Activated naive CD4-positive, alpha-beta T cell treated with anti-CD3 and anti-CD28 coated beads for 36 hours (primary cell): ENCODE data around the gene CRLF2. TPM values are rescaled to one million over a fixed set of nuclear protein-coding genes. Genes with fewer than 3 reads are reported as not detected.
"Not testable (repeated sequence)": the region's sequence is repeated elsewhere in the genome, so short reads cannot be mapped to it uniquely, and the experiment has no call there.

Source experiments
- CTCF ChIA-PET: fragments of 350-600 bp; sonication (Branson Sonifier 250); formaldehyde crosslinking; loops from one replicate; lab custom pipeline; 2021; ENCODE audit warnings: antibody characterized with exemption; lab: Charles Lee
- DNase-seq: peaks from one replicate; pipeline ENCODE4 v3.0.0-alpha.2; 2020
- H3K27ac Mint-ChIP-seq: one replicate; pipeline ENCODE4 v1.8.0; 2021; ENCODE audit warnings: mild to moderate bottlenecking, mixed read lengths
- H3K27me3 Mint-ChIP-seq: one replicate; pipeline ENCODE4 v1.8.0; 2021; ENCODE audit warnings: low read depth, mixed read lengths
- H3K36me3 Mint-ChIP-seq: one replicate; pipeline ENCODE4 v1.8.0; 2021; ENCODE audit warnings: low read depth, mixed read lengths
- H3K4me1 Mint-ChIP-seq: one replicate; pipeline ENCODE4 v1.8.0; 2021; ENCODE audit warnings: low read depth, mixed read lengths
- H3K4me3 Mint-ChIP-seq: one replicate; pipeline ENCODE4 v1.8.0; 2021; ENCODE audit warnings: mild to moderate bottlenecking, moderate library complexity, mixed read lengths
- H3K9me3 Mint-ChIP-seq: one replicate; pipeline ENCODE4 v1.8.0; 2021; ENCODE audit warnings: mixed read lengths
- intact Hi-C: fragments of 100-400 bp; cut with micrococcal nuclease; formaldehyde crosslinking; loops from one replicate; pipeline ENCODE4 v1.15.1; 2023
- total RNA-seq, 2 experiments: library from RNA; stranded (reverse); gene quantifications; one replicate each; pipeline ENCODE4 v1.2.3, GENCODE V29; 2021

The CRLF2 gene
- 1 to 10 TPM; 1.8 to 2.7 TPM for total RNA-seq

GRCh38 chrX:1212532-1212931 is at the start of gene CRLF2:
CRLF2 (minus strand) TSS chrX:1212649; CDS start chrX:1212634, 15 bp downstream.
- intact Hi-C loops: no loop called here
- Mint-ChIP-seq H3K4me1 (peaks cover 34% of the 10 kb centered on the region), H3K9me3 (no peaks in the 10 kb centered on the region), H3K27ac (peak within 1 kb of the TSS; percentile 86), H3K36me3 (no peaks in the 10 kb centered on the region), H3K4me3 (peak within 1 kb of the TSS; percentile 63), H3K27me3 (peaks cover 9% of the 10 kb centered on the region)
- DNase-seq: peak; percentile 72
- CTCF ChIA-PET: no interaction called here

GRCh38 chrX:1261771-1262170 is 49.3 kb upstream of the CRLF2 start:
- H3K36me3 Mint-ChIP-seq, intact Hi-C loops, H3K4me3 Mint-ChIP-seq, H3K27ac Mint-ChIP-seq, CTCF ChIA-PET, H3K27me3 Mint-ChIP-seq, H3K4me1 Mint-ChIP-seq, DNase-seq: not testable (repeated sequence)
- peaks cover 10% of the 10 kb centered on the region for H3K9me3 Mint-ChIP-seq

GRCh38 chrX:1261285-1261684 is 48.8 kb upstream of the CRLF2 start:
- no peak for DNase-seq
- H3K27me3 Mint-ChIP-seq: no peaks in the 10 kb centered on the region
- CTCF ChIA-PET: no interaction called here
- H3K36me3 Mint-ChIP-seq: no peaks in the 10 kb centered on the region
- intact Hi-C loops: no loop called here
- peaks cover 7% of the 10 kb centered on the region for H3K9me3 Mint-ChIP-seq
- no peak overlapping the region for H3K27ac Mint-ChIP-seq
- no peak overlapping the region for H3K4me3 Mint-ChIP-seq
- no peaks in the 10 kb centered on the region for H3K4me1 Mint-ChIP-seq

- H3K4me3 Mint-ChIP-seq: no peak overlapping the region
- intact Hi-C loops: no loop called here
- peak overlapping the region; percentile 50 for H3K27ac Mint-ChIP-seq
- CTCF ChIA-PET: no interaction called here
- no peak for DNase-seq
- H3K4me1 Mint-ChIP-seq: peaks cover 17% of the 10 kb centered on the region
- H3K9me3 Mint-ChIP-seq: peaks cover 13% of the 10 kb centered on the region
- no peaks in the 10 kb centered on the region for H3K36me3 Mint-ChIP-seq
- H3K27me3 Mint-ChIP-seq: no peaks in the 10 kb centered on the region
Measured at GRCh38 chrX:1252861-1253260, 40.4 kb upstream of the CRLF2 start.

GRCh38 chrX:1249101-1249887 is 36.8 kb upstream of the CRLF2 start:
- Mint-ChIP-seq H3K9me3 (peaks cover 13% of the 10 kb centered on the region), H3K36me3 (no peaks in the 10 kb centered on the region), H3K4me1 (peaks cover 19% of the 10 kb centered on the region), H3K27ac (peak overlapping the region; percentile 82), H3K4me3 (peak overlapping the region; percentile 49), H3K27me3 (no peaks in the 10 kb centered on the region)
- DNase-seq: peak; percentile 77
- CTCF ChIA-PET: no interaction called here
- intact Hi-C loops: loop anchor here (1.0 to 5.0 kb wide), 4 partner anchors 74 to 1360 kb away; no protein-coding TSS in a partner anchor

- Mint-ChIP-seq H3K36me3 (no peaks in the 10 kb centered on the region), H3K4me3 (no peak overlapping the region), H3K4me1 (peaks cover 24% of the 10 kb centered on the region), H3K27me3 (no peaks in the 10 kb centered on the region), H3K27ac (no peak overlapping the region), H3K9me3 (peaks cover 9% of the 10 kb centered on the region)
- CTCF ChIA-PET: no interaction called here
- DNase-seq: peak; percentile 76
- intact Hi-C loops: loop anchor here (1.0 to 5.0 kb wide), 4 partner anchors 74 to 1361 kb away; no protein-coding TSS in a partner anchor
Measured at GRCh38 chrX:1248331-1249061, 36.0 kb upstream of the CRLF2 start.

GRCh38 chrX:1246816-1247215 is 34.4 kb upstream of the CRLF2 start:
- peak; percentile 94 for DNase-seq
- no peak overlapping the region for H3K4me3 Mint-ChIP-seq
- intact Hi-C loops: loop anchor here (1.0 to 5.0 kb wide), 8 partner anchors 41 to 1346 kb away; partner anchors contain the start of genes P2RY8 and SLC25A6
- CTCF ChIA-PET: no interaction called here
- no peaks in the 10 kb centered on the region for H3K27me3 Mint-ChIP-seq
- H3K27ac Mint-ChIP-seq: no peak overlapping the region
- H3K36me3 Mint-ChIP-seq: no peaks in the 10 kb centered on the region
- no peaks in the 10 kb centered on the region for H3K9me3 Mint-ChIP-seq
- peaks cover 33% of the 10 kb centered on the region for H3K4me1 Mint-ChIP-seq

- no peak overlapping the region for H3K27ac Mint-ChIP-seq
- intact Hi-C loops: loop anchor here (5.0 kb wide), 3 partner anchors 67 to 418 kb away; no protein-coding TSS in a partner anchor
- CTCF ChIA-PET: no interaction called here
- no peaks in the 10 kb centered on the region for H3K9me3 Mint-ChIP-seq
- no peak overlapping the region for H3K4me3 Mint-ChIP-seq
- H3K27me3 Mint-ChIP-seq: no peaks in the 10 kb centered on the region
- peaks cover 27% of the 10 kb centered on the region for H3K4me1 Mint-ChIP-seq
- H3K36me3 Mint-ChIP-seq: no peaks in the 10 kb centered on the region
- DNase-seq: peak; percentile 49
Measured at GRCh38 chrX:1244164-1245076, 32.0 kb upstream of the CRLF2 start.

GRCh38 chrX:1242891-1243402 is 30.5 kb upstream of the CRLF2 start:
- Mint-ChIP-seq H3K36me3 (no peaks in the 10 kb centered on the region), H3K27ac (peak overlapping the region; percentile 82), H3K27me3 (no peaks in the 10 kb centered on the region), H3K4me3 (no peak overlapping the region), H3K9me3 (no peaks in the 10 kb centered on the region), H3K4me1 (peaks cover 16% of the 10 kb centered on the region)
- CTCF ChIA-PET: no interaction called here
- peak; percentile 61 for DNase-seq
- intact Hi-C loops: loop anchor here (5.0 kb wide), 1 partner anchor 66 kb away; no protein-coding TSS in a partner anchor

GRCh38 chrX:1240551-1240950 is 28.1 kb upstream of the CRLF2 start:
- H3K27ac Mint-ChIP-seq, DNase-seq, H3K36me3 Mint-ChIP-seq, H3K9me3 Mint-ChIP-seq, CTCF ChIA-PET, H3K4me3 Mint-ChIP-seq, H3K27me3 Mint-ChIP-seq: not testable (repeated sequence)
- intact Hi-C loops: loop anchor here (5.0 kb wide), 1 partner anchor 63 kb away; no protein-coding TSS in a partner anchor
- H3K4me1 Mint-ChIP-seq: peaks cover 14% of the 10 kb centered on the region

GRCh38 chrX:1239681-1240142 is 27.3 kb upstream of the CRLF2 start:
- CTCF ChIA-PET: no interaction called here
- intact Hi-C loops: loop anchor here (5.0 kb wide), 1 partner anchor 62 kb away; no protein-coding TSS in a partner anchor
- H3K9me3 Mint-ChIP-seq: no peaks in the 10 kb centered on the region

More at GRCh38 chrX:1239681-1240142, 27.3 kb upstream of the CRLF2 start:
- DNase-seq: peak; percentile 31
- no peaks in the 10 kb centered on the region for H3K36me3 Mint-ChIP-seq
- H3K27me3 Mint-ChIP-seq: no peaks in the 10 kb centered on the region
- peaks cover 14% of the 10 kb centered on the region for H3K4me1 Mint-ChIP-seq
- no peak overlapping the region for H3K27ac Mint-ChIP-seq
- H3K4me3 Mint-ChIP-seq: no peak overlapping the region
